Retinal pigment epithelial cell (primary cell): ENCODE data around the gene RUNX1.

Experiments used
- DNase-seq: peaks from one replicate; pipeline ENCODE4 v3.0.0-alpha.2; 2010; ENCODE audit warnings: low read depth
- H3K4me3 ChIP-seq: 2 replicates; pipeline ENCODE4 v1.5.1; 2011; ENCODE audit warnings: mild to moderate bottlenecking, low read length, control low read depth, moderate library complexity
- TF ChIP-seq, protein P1 (sequence below): conservative IDR thresholded peaks from 2 replicates; pipeline ENCODE4 v1.5.1; 2011; ENCODE audit warnings: low read depth, low read length, control low read depth, inconsistent platforms

RUNX1 gene

DNA sequence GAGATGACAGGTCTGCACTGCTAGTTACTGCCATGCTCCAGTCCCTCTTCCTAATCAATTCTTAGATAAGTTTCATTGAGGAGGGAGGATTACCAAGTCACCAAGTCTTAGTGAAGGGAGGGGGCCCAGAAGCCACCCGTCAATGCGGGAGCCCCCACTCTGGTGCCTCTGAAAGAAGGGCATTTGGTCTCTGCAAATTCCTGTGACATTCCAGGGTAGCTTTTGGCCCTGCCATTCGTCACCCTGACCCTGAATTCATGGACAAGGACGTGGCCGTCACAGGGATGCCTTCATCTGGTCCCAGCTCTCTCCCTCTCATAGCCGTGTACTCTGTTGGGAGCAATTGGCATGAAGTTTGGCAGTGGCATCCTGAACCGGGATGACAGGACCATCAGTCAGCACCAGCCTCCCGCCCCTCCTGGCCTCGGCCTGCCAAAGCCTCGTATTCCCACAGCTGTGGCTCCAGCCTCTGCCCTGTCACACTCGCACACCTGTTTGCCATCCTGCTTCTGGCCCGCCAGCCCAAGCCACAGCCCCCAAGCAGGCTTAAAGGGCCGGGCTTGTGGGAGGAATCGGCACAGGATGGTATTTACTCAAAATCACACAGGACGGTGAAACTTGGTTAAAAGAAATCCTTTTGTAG lies 229.6 kb downstream of the RUNX1 start:
- TF ChIP-seq, protein P1, sequence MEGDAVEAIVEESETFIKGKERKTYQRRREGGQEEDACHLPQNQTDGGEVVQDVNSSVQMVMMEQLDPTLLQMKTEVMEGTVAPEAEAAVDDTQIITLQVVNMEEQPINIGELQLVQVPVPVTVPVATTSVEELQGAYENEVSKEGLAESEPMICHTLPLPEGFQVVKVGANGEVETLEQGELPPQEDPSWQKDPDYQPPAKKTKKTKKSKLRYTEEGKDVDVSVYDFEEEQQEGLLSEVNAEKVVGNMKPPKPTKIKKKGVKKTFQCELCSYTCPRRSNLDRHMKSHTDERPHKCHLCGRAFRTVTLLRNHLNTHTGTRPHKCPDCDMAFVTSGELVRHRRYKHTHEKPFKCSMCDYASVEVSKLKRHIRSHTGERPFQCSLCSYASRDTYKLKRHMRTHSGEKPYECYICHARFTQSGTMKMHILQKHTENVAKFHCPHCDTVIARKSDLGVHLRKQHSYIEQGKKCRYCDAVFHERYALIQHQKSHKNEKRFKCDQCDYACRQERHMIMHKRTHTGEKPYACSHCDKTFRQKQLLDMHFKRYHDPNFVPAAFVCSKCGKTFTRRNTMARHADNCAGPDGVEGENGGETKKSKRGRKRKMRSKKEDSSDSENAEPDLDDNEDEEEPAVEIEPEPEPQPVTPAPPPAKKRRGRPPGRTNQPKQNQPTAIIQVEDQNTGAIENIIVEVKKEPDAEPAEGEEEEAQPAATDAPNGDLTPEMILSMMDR: no peak
- no peak for DNase-seq
- H3K4me3 ChIP-seq: no peak overlapping the region

DNA sequence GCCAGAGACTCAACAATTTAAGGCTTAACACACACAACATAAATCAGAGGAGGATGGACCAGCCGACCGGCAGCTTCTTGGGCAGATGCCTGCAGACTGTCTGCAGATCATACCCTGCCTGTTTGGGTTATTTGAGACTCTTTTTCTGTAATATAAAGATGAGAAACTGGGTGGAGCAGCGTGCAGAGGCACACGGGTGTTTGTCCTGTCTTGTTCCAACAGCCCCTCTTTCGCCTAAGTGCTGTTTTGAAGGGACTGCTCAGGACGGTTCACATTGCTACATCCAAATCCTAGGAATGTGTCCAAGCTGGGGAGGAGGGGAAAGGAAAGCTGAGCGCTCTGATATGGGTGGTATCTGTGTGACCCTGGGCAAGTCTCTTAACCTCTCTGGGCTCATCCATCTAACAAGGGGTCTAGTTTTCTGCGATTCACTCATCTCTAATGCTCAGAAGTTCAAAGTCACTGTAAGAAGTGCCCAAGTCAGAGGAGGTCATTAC lies 230.4 kb downstream of the RUNX1 start:
- TF ChIP-seq, protein P1: no peak
- no peak for DNase-seq
- H3K4me3 ChIP-seq: no peak overlapping the region

DNA sequence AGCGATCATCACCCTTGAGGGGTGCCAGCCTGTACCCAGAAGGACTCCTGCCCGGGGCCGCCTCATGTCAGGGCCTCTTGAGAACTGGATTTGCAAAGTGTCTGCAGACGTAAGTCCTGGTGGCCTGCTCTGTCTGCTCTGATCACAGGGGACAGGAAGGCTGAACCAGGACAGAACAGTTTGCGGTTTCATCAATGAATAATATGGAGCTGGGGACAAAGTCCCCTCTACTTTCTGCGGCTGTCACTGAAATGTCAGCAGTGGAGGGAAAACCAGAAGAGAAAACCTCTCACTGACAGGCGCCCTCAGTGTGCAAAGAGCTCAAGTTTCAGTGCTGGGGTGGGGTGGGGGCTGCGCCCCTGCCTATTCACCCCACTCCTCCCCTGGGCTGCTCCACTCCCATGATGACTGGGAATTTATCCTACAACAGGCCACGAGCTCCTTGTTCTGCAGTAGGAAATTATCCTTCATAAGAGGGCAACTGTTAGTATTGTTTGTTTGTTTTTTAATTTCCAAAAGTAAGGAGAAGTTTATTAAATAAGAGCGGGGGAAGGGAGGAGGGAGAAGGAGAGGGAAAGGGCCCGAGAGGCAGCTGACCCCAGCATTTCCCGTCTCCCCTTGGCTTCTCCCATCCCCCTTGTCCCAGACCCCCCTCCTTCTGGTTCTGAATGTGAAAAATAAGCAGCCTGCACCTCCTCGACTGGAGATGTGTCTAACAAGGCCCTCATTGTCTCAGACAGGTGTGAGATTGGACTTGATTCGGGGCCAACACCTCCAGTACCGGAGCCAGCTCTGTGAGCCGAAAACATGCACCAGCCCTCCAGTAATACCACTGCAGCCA lies 231.1 kb downstream of the RUNX1 start:
- no peak overlapping the region for H3K4me3 ChIP-seq
- no peak for DNase-seq
- TF ChIP-seq, protein P1: no peak

DNA sequence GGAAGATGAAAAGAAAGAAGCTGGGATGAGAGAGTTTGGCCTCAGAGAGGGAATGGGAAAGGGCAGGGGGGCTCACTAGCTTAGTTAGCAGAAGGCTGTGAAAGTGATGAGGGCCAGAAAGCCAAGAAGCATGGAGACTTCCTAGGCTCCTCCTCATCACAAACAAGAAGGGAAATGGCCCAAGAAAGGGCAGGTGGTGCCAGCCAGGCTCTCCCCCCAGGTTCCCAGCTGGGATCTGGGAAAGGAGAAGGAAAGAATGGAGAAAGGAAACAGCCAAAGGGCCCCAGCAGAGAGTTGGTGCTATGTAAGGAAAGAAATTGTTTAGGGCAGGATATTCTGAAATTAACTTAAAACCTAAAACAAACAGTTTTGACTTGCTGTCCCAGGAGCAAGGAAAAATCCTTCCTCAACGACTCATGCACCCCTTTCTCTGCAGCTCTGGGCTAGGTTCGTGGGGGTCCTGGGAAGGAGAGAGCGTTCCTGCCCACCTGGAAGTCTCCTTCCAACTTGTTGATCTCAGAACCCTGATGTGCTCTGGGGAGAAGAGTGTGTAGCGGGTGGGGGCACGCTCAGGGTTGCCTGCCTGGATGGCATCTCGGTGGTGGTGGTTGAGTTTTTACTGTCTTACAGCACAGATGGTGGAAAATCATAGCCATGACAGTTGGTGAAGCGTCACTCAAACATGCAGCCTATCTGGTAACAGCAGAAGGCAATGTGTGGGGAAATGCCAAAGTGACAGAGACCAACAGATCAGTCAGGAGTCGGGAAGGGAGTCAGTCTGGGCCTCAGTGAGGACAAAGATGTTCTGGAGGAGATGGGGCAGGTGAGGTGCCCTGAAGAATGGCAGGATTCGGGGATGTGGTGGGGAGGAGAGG lies 233.0 kb downstream of the RUNX1 start:
- no peak for DNase-seq

DNA sequence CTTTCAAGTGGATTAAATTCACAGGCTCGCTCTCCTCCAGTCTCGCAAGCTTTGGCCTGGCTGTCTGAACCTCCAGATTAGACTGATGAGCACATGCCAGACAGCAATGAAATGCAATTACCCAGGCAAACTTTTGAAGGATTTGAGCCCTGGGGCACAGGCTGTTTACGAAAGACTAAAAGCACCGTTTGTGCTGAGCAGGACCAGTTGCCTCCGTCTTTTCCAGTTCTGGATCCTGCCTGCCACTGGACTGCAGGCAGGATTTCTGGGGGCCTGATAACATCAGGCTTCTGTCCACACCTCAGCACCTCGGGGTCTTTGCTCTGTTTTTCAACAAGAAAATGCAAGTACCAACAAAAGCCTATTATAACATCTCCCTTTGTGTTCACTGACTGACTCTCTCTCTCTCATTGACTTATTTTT lies 234.6 kb downstream of the RUNX1 start:
- TF ChIP-seq, protein P1: no peak
- no peak for DNase-seq
- H3K4me3 ChIP-seq: no peak overlapping the region

More for the DNA sequence above, 233.0 kb downstream of the RUNX1 start:
- no peak overlapping the region for H3K4me3 ChIP-seq
- TF ChIP-seq, protein P1: no peak

DNA sequence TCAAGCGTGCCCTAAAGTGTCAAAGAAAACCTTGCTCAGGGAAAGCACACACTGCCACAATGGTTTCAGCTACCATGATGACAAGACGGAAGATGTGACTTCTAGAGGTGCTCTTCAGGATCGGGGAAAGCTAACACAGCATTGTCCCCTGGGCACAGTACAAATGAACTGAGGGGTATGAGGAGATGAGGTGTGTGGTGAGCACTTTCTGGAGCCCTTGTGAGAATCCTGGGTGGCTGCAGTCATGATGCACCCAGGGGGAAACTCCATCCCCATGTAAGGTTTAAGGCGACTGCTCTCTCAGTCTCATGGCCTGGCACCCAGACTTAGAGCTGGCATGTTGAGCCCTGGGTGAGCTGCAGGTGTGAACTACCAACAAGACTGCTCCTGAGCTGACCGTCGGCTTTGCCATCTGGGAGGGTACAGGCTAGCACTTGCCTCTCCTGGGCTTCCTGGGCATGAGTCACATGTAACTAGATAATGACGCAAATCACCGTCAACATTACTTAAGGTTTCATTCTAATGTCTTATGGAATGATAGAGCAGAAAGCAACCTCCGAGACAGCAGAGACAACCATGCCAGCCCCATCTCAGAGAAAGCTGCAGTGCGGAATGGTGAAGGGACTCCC lies 235.7 kb downstream of the RUNX1 start:
- TF ChIP-seq, protein P1: no peak
- DNase-seq: no peak
- H3K4me3 ChIP-seq: no peak overlapping the region
